Sigmoid colon (tissue), 7 donors: ENCODE results near the gene PRRT1B. TPM values are rescaled to one million over a fixed set of nuclear protein-coding genes. Genes with fewer than 3 reads are reported as not detected.

Source experiments
- DNase-seq: peaks from one replicate; pipeline ENCODE4 v3.0.0-alpha.2; 2019
- H3K27ac ChIP-seq, 4 donors: fragments of 200-600 bp; sonication (generic); one replicate each; pipeline ENCODE4 v1.5.1; 2016 to 2019; ENCODE audit warnings: mild to moderate bottlenecking in 1 of 4
- H3K27me3 ChIP-seq, 3 donors: fragments of 200-600 bp; sonication (generic); one replicate each; pipeline ENCODE4 v1.5.1; 2019; ENCODE audit warnings: mild to moderate bottlenecking in 1 of 3
- H3K36me3 ChIP-seq, 4 donors: fragments of 200-600 bp; sonication (generic); one replicate each; pipeline ENCODE4 v1.5.1; 2016 to 2019
- H3K4me1 ChIP-seq, 4 donors: fragments of 200-600 bp; sonication (generic); one replicate each; pipeline ENCODE4 v1.5.1; 2017 to 2019
- H3K4me3 ChIP-seq, 4 donors: fragments of 200-600 bp; sonication (generic); one replicate each; pipeline ENCODE4 v1.5.1; 2017 to 2019; ENCODE audit warnings: mild to moderate bottlenecking in 2 of 4, moderate library complexity in 1 of 4
- H3K9me3 ChIP-seq, 4 donors: fragments of 200-600 bp in 3 of 4; sonication (generic) in 3 of 4; one replicate each; pipeline versions ENCODE4 v1.5.1 to v1.6.1; 2013 to 2019
- CTCF ChIP-seq, 4 experiments: fragments of 450-650 bp in 3 of 4; fragments of 200-600 bp in 1 of 4; IDR thresholded peaks; one replicate each; pipeline ENCODE4 v1.5.1; 2016 to 2019; ENCODE audit warnings: antibody characterized with exemption in 4 of 4, mild to moderate bottlenecking in 3 of 4, moderate library complexity in 2 of 4
- EP300 ChIP-seq, 4 donors: sonication (generic); formaldehyde crosslinking; IDR thresholded peaks; one replicate each; pipeline ENCODE4 v1.6.1; 2017; ENCODE audit warnings: antibody characterized with exemption in 4 of 4
- POLR2A ChIP-seq, 2 donors: fragments of 450-650 bp; IDR thresholded peaks; one replicate each; pipeline ENCODE4 v1.6.1; 2016; ENCODE audit warnings: antibody characterized with exemption in 2 of 2, mild to moderate bottlenecking in 2 of 2, moderate library complexity in 2 of 2
- POLR2AphosphoS5 ChIP-seq, 4 donors: sonication (generic); formaldehyde crosslinking; IDR thresholded peaks; one replicate each; pipeline ENCODE4 v1.6.1; 2017; ENCODE audit warnings: antibody characterized with exemption in 4 of 4
- WGBS, 2 donors: extraction: QIAGEN DNeasy Blood & Tissue Kit; methylation state at CpG; one replicate each; pipeline ENCODE4 v1.1.7; 2013; 5-methylcytosine and 5-hydroxymethylcytosine counted together
- intact Hi-C: fragments of 100-400 bp; cut with DNase I; formaldehyde crosslinking; loops from one replicate; pipeline ENCODE4 v1.15.1; 2023
- polyA plus RNA-seq, 3 donors: library from polyadenylated mRNA; stranded (reverse); fragments of 200-250 nt; gene quantifications; one replicate each; pipeline ENCODE4 v1.2.3, GENCODE V29; 2013
- total RNA-seq, 4 donors: library from RNA; depleted of rRNA; stranded (reverse); fragments of >200 nt; gene quantifications; one replicate each; pipeline ENCODE4 v1.1.0, GENCODE V29; 2016
- donor health status: healthy with polysubstance abuse.
- donor health status: Bipolar disorder and iron deficiency.
- donor health status: healthy.

The PRRT1B gene
- total and polyA plus RNA-seq, 7 donors, result 0.45 to 3.6 (median 1.4) TPM; not detected in 4

GRCh38 chr9:131500377-131500776 is 44.9 kb upstream of the PRRT1B start:
- peaks cover 12 to 52% (median 31%) of the 10 kb centered on the region in 4 donors for H3K36me3 ChIP-seq
- H3K4me1 ChIP-seq, result peaks cover 0 to 27% (median 24%) of the 10 kb centered on the region in 4 donors
- no peak for TF ChIP-seq POLR2A (IDR thresholded peaks at IDR 0.05)
- no peak for TF ChIP-seq CTCF (IDR thresholded peaks at IDR 0.05)
- no peak for TF ChIP-seq EP300 (IDR thresholded peaks at IDR 0.05)
- TF ChIP-seq POLR2AphosphoS5 (IDR thresholded peaks at IDR 0.05), result no peak
- no peaks in the 10 kb centered on the region for H3K27me3 ChIP-seq
- 67 to 73% methylated on average over 12 of the region's 12 CpGs for WGBS, 2 donors
- no peak for DNase-seq
- intact Hi-C loops, result loop anchor here (5.0 to 10.0 kb wide), 2 partner anchors 98 to 244 kb away; partner anchors contain the start of gene RAPGEF1
- no peak overlapping the region for H3K4me3 ChIP-seq
- H3K27ac ChIP-seq, result no peak overlapping the region
- no peaks in the 10 kb centered on the region for H3K9me3 ChIP-seq

GRCh38 chr9:131500939-131501541 is 44.3 kb upstream of the PRRT1B start:
- no peaks in the 10 kb centered on the region for H3K9me3 ChIP-seq
- peaks cover 12 to 45% (median 25%) of the 10 kb centered on the region in 4 donors for H3K36me3 ChIP-seq
- 52 to 64% methylated on average over 5 of the region's 5 CpGs for WGBS, 2 donors
- no peak overlapping the region for H3K4me3 ChIP-seq
- TF ChIP-seq POLR2A (IDR thresholded peaks at IDR 0.05), result no peak
- no peak for TF ChIP-seq CTCF (IDR thresholded peaks at IDR 0.05)
- TF ChIP-seq EP300 (IDR thresholded peaks at IDR 0.05), result no peak
- no peak for TF ChIP-seq POLR2AphosphoS5 (IDR thresholded peaks at IDR 0.05)
- H3K27me3 ChIP-seq, result no peaks in the 10 kb centered on the region
- peak overlapping the region in 1 of 4 donors; percentile 3 for H3K27ac ChIP-seq
- peaks cover 0 to 27% (median 24%) of the 10 kb centered on the region in 4 donors for H3K4me1 ChIP-seq
- no peak for DNase-seq
- intact Hi-C loops, result loop anchor here (5.0 to 10.0 kb wide), 2 partner anchors 99 to 244 kb away; partner anchors contain the start of gene RAPGEF1

GRCh38 chr9:131502781-131503625 is 42.3 kb upstream of the PRRT1B start, which contains the start of gene POMT1:
POMT1 (plus strand) TSS chr9:131502918; CDS start chr9:131504219, 1,301 bp downstream.
- Histone ChIP-seq H3K27ac (peak within 1 kb of the TSS; percentile 80 to 86 (median 84)), H3K36me3 (peaks cover 0 to 34% (median 12%) of the 10 kb centered on the region in 4 donors), H3K27me3 (no peaks in the 10 kb centered on the region), H3K4me3 (peak within 1 kb of the TSS; percentile 69 to 93 (median 85)), H3K9me3 (no peaks in the 10 kb centered on the region), H3K4me1 (peaks cover 0 to 27% (median 24%) of the 10 kb centered on the region in 4 donors)
- intact Hi-C loops, result loop anchor here (5.0 to 10.0 kb wide), 2 partner anchors 101 to 242 kb away; partner anchors contain the start of gene RAPGEF1
- DNase-seq, result peak; percentile 93
- 0% methylated on average over 83 of the region's 83 CpGs for WGBS, 2 donors
- TF ChIP-seq POLR2AphosphoS5 (IDR thresholded peaks at IDR 0.05), result peak; percentile 78 to 89 (median 84)
- no peak for TF ChIP-seq EP300 (IDR thresholded peaks at IDR 0.05)
- TF ChIP-seq CTCF (IDR thresholded peaks at IDR 0.05), result no peak
- peak; percentile 26 to 42 for TF ChIP-seq POLR2A (IDR thresholded peaks at IDR 0.05)

- peak overlapping the region; percentile 69 to 93 (median 85) for H3K4me3 ChIP-seq
- intact Hi-C loops, result loop anchor here (5.0 to 10.0 kb wide), 2 partner anchors 102 to 241 kb away; partner anchors contain the start of gene RAPGEF1
- H3K27ac ChIP-seq, result peak overlapping the region; percentile 80 to 86 (median 84)
- TF ChIP-seq POLR2A (IDR thresholded peaks at IDR 0.05), result no peak
- no peak for TF ChIP-seq POLR2AphosphoS5 (IDR thresholded peaks at IDR 0.05)
- TF ChIP-seq EP300 (IDR thresholded peaks at IDR 0.05), result no peak
- no peak for TF ChIP-seq CTCF (IDR thresholded peaks at IDR 0.05)
- peaks cover 0 to 30% (median 6%) of the 10 kb centered on the region in 4 donors for H3K36me3 ChIP-seq
- H3K27me3 ChIP-seq, result no peaks in the 10 kb centered on the region
- DNase-seq, result no peak
- H3K9me3 ChIP-seq, result no peaks in the 10 kb centered on the region
- 11 to 31% methylated on average over 32 of the region's 32 CpGs for WGBS, 2 donors
- peaks cover 0 to 27% (median 24%) of the 10 kb centered on the region in 4 donors for H3K4me1 ChIP-seq
Measured at GRCh38 chr9:131503626-131504465, 41.5 kb upstream of the PRRT1B start.
